OCI-LY3 (cell line): ENCODE data around the gene NUCKS1.

Experiments used
- CTCF ChIP-seq: fragments of 200-600, 300-600 bp; sonication (generic); IDR thresholded peaks from 2 replicates; pipeline ENCODE4 v1.5.1; 2014; ENCODE audit warnings: antibody characterized with exemption, low read length, low read depth
- EZH2phosphoT487 ChIP-seq: fragments of 200-600 bp; shearing (Covaris generic); IDR thresholded peaks from 2 replicates; pipeline ENCODE4 v1.6.1; 2018; ENCODE audit warnings: antibody characterized with exemption, mixed run types, low read depth

GRCh38 chr1:205665201-205666045 is 84.6 kb downstream of the NUCKS1 start:
- TF ChIP-seq CTCF (no peak), EZH2phosphoT487 (no peak)
